Liver (tissue), 9 donors: ENCODE data around the gene MOGAT2. TPM values are rescaled to one million over a fixed set of nuclear protein-coding genes. Genes with fewer than 3 reads are reported as not detected.

Experiments used
- DNase-seq: peaks from one replicate; pipeline ENCODE4 v3.0.0-alpha.2; 2017; ENCODE audit warnings: low spot score
- H3K27ac ChIP-seq, 2 donors: one replicate each; pipeline ENCODE4 v1.7.0; 2013; ENCODE audit warnings: inconsistent platforms in 2 of 2, low read length in 2 of 2, control low read depth in 1 of 2, low read depth in 1 of 2, mild to moderate bottlenecking in 1 of 2
- H3K27me3 ChIP-seq, 4 donors: one replicate each; pipeline versions ENCODE4 v1.6.1 to v1.7.0; 2013; ENCODE audit warnings: low read length in 3 of 4, inconsistent platforms in 1 of 4, mild to moderate bottlenecking in 1 of 4, moderate library complexity in 1 of 4; ENCODE audit not compliant: control insufficient read depth in 4 of 4, insufficient read depth in 4 of 4
- H3K36me3 ChIP-seq, 4 donors: one replicate each; pipeline versions ENCODE4 v1.6.1 to v1.7.0; 2013; ENCODE audit warnings: low read length in 3 of 4, mild to moderate bottlenecking in 3 of 4, low read depth in 1 of 4, moderate library complexity in 1 of 4; ENCODE audit not compliant: control insufficient read depth in 4 of 4, insufficient read depth in 3 of 4
- H3K4me1 ChIP-seq, 4 donors: one replicate each; pipeline versions ENCODE4 v1.6.1 to v1.7.0; 2013; ENCODE audit warnings: low read length in 3 of 4, mild to moderate bottlenecking in 3 of 4, moderate library complexity in 1 of 4; ENCODE audit not compliant: control insufficient read depth in 4 of 4, insufficient read depth in 4 of 4
- H3K4me3 ChIP-seq, 3 donors: one replicate each; pipeline versions ENCODE4 v1.6.1 to v1.7.0; 2013; ENCODE audit warnings: low read length in 3 of 3, control low read depth in 1 of 3, low read depth in 1 of 3, mild to moderate bottlenecking in 1 of 3
- H3K9ac ChIP-seq, 2 donors: one replicate each; pipeline ENCODE4 v1.7.0; 2013; ENCODE audit warnings: low read length in 2 of 2, mild to moderate bottlenecking in 2 of 2, moderate library complexity in 2 of 2, control low read depth in 1 of 2, low read depth in 1 of 2
- H3K9me3 ChIP-seq, 4 donors: one replicate each; pipeline versions ENCODE4 v1.6.1 to v1.7.0; 2013; ENCODE audit warnings: low read length in 3 of 4; ENCODE audit not compliant: control insufficient read depth in 4 of 4
- FOXA2 ChIP-seq: IDR thresholded peaks from 2 replicates; pipeline ENCODE4 v1.6.1; 2016; ENCODE audit warnings: antibody characterized with exemption
- GABPA ChIP-seq, 2 donors: IDR thresholded peaks in 1 of 2; conservative IDR thresholded peaks in 1 of 2; 2 replicates each; pipeline ENCODE4 v1.6.1; 2016; ENCODE audit warnings: antibody characterized with exemption in 2 of 2, mild to moderate bottlenecking in 1 of 2, moderate library complexity in 1 of 2
- HNF4G ChIP-seq: IDR thresholded peaks from 2 replicates; pipeline ENCODE4 v1.6.1; 2016; ENCODE audit warnings: antibody characterized with exemption
- MAX ChIP-seq: IDR thresholded peaks from 2 replicates; pipeline ENCODE4 v1.6.1; 2016; ENCODE audit warnings: antibody characterized with exemption
- REST ChIP-seq: IDR thresholded peaks from 2 replicates; pipeline ENCODE4 v1.6.1; 2016; ENCODE audit warnings: antibody characterized with exemption, mild to moderate bottlenecking
- RXRA ChIP-seq, 2 donors: IDR thresholded peaks; 2 replicates each; pipeline ENCODE4 v1.6.1; 2017 to 2018; ENCODE audit warnings: antibody characterized with exemption in 2 of 2, mild to moderate bottlenecking in 1 of 2
- SP1 ChIP-seq: IDR thresholded peaks from 2 replicates; pipeline ENCODE4 v1.6.1; 2018; ENCODE audit warnings: antibody characterized with exemption, mild to moderate bottlenecking
- TAF1 ChIP-seq: conservative IDR thresholded peaks from 2 replicates; pipeline ENCODE4 v1.6.1; 2016; ENCODE audit warnings: antibody characterized with exemption, mild to moderate bottlenecking
- YY1 ChIP-seq: IDR thresholded peaks from 2 replicates; pipeline ENCODE4 v1.6.1; 2016; ENCODE audit warnings: antibody characterized with exemption, mild to moderate bottlenecking
- ZBTB33 ChIP-seq: IDR thresholded peaks from 2 replicates; pipeline ENCODE4 v1.6.1; 2016; ENCODE audit warnings: antibody characterized with exemption
- whole genome bisulfite sequencing: extraction: QIAGEN DNeasy Blood & Tissue Kit; methylation state at CpG from one replicate; pipeline ENCODE4 v1.1.7; 2013; 5-methylcytosine and 5-hydroxymethylcytosine counted together
- polyA plus RNA-seq, 2 donors: library from polyadenylated mRNA; stranded (reverse) in 1 of 2; unstranded in 1 of 2; fragments of 200-250 nt in 1 of 2; fragments of >200 nt in 1 of 2; fragmentation: Nextera tagmentation in 1 of 2; extraction: Ambion mirVana in 1 of 2; gene quantifications; one replicate each; pipeline versions ENCODE4 v1.2.1 to v1.2.3, GENCODE V29; 2013 to 2015
- total RNA-seq, 2 donors: library from RNA; depleted of rRNA; stranded (reverse); fragments of >200 nt; gene quantifications; one replicate each; pipeline ENCODE4 v1.2.3, GENCODE V29; 2014
- TF ChIP-seq, protein P1 (sequence below): fragments of 150-350 bp; IDR thresholded peaks from 2 replicates; pipeline ENCODE4 v1.5.1; 2017; ENCODE audit warnings: improper control_type of control experiment, low read depth, low read length; ENCODE audit not compliant: missing input control
- TF ChIP-seq, protein P2 (sequence below): IDR thresholded peaks from 2 replicates; pipeline ENCODE4 v1.6.1; 2016; ENCODE audit warnings: antibody characterized with exemption
- donor health status: healthy.
- donor health status: healthy.
- donor health status: healthy.
- donor health status: healthy.
- donor health status: healthy.

MOGAT2 gene
- total and polyA plus RNA-seq, 4 donors: 1.0 to 92.4 (median 37.6) TPM

- TF ChIP-seq YY1 (no peak), TAF1 (no peak)
- Histone ChIP-seq H3K27me3 (no peaks in the 10 kb centered on the region), H3K9ac (no peak overlapping the region), H3K27ac (no peak overlapping the region), H3K9me3 (no peaks in the 10 kb centered on the region), H3K4me3 (no peak overlapping the region), H3K4me1 (peaks cover 0 to 6% (median 3%) of the 10 kb centered on the region in 4 donors), H3K36me3 (no peaks in the 10 kb centered on the region)
- DNase-seq: no peak
- 83% methylated on average over 7 of the region's 7 CpGs for WGBS
Measured at GRCh38 chr11:75703695-75704237, 13.9 kb upstream of the MOGAT2 start.

- WGBS: 90% methylated on average over 3 of the region's 3 CpGs
- DNase-seq: no peak
- H3K27me3 ChIP-seq: no peaks in the 10 kb centered on the region
- H3K4me3 ChIP-seq: no peak overlapping the region
- H3K4me1 ChIP-seq: peaks cover 0 to 6% (median 3%) of the 10 kb centered on the region in 4 donors
- H3K36me3 ChIP-seq: no peaks in the 10 kb centered on the region
- TF ChIP-seq MAX (no peak), SP1 (no peak), HNF4G (no peak), ZBTB33 (no peak), FOXA2 (no peak), YY1 (no peak), RXRA (IDR thresholded peaks at IDR 0.05) (no peak), GABPA (IDR thresholded peaks at IDR 0.05 in 1 of 2, conservative IDR thresholded peaks at IDR 0.05 in 1 of 2) (no peak), REST (no peak)
- TF ChIP-seq, protein P1, sequence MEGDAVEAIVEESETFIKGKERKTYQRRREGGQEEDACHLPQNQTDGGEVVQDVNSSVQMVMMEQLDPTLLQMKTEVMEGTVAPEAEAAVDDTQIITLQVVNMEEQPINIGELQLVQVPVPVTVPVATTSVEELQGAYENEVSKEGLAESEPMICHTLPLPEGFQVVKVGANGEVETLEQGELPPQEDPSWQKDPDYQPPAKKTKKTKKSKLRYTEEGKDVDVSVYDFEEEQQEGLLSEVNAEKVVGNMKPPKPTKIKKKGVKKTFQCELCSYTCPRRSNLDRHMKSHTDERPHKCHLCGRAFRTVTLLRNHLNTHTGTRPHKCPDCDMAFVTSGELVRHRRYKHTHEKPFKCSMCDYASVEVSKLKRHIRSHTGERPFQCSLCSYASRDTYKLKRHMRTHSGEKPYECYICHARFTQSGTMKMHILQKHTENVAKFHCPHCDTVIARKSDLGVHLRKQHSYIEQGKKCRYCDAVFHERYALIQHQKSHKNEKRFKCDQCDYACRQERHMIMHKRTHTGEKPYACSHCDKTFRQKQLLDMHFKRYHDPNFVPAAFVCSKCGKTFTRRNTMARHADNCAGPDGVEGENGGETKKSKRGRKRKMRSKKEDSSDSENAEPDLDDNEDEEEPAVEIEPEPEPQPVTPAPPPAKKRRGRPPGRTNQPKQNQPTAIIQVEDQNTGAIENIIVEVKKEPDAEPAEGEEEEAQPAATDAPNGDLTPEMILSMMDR: no peak
- TF ChIP-seq, protein P2, sequence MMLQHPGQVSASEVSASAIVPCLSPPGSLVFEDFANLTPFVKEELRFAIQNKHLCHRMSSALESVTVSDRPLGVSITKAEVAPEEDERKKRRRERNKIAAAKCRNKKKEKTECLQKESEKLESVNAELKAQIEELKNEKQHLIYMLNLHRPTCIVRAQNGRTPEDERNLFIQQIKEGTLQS: no peak
- no peak overlapping the region for H3K27ac ChIP-seq
- H3K9me3 ChIP-seq: no peaks in the 10 kb centered on the region
- H3K9ac ChIP-seq: no peak overlapping the region
Measured at GRCh38 chr11:75705541-75705940, 12.1 kb upstream of the MOGAT2 start.
